Colonic mucosa (tissue), 4 donors: ENCODE measurements around the gene PCBP2. TPM values are rescaled to one million over a fixed set of nuclear protein-coding genes. Genes with fewer than 3 reads are reported as not detected.

Experiments
- DNase-seq: peaks from one replicate; pipeline ENCODE4 v3.0.0-alpha.2; 2020
- H3K27ac ChIP-seq: fragments of 200-600 bp; one replicate; pipeline ENCODE4 v1.8.0; 2021
- H3K27me3 ChIP-seq: fragments of 200-600 bp; one replicate; pipeline ENCODE4 v1.8.0; 2021
- H3K36me3 ChIP-seq: fragments of 200-600 bp; one replicate; pipeline ENCODE4 v1.8.0; 2021
- H3K4me1 ChIP-seq: fragments of 200-600 bp; one replicate; pipeline ENCODE4 v1.8.0; 2021; ENCODE audit warnings: mild to moderate bottlenecking
- H3K4me3 ChIP-seq: fragments of 200-600 bp; one replicate; pipeline ENCODE4 v1.8.0; 2021
- H3K9ac ChIP-seq, 2 donors: one replicate each; pipeline ENCODE4 v1.7.0; 2013; ENCODE audit warnings: control low read depth in 2 of 2, low read depth in 2 of 2, low read length in 2 of 2
- H3K9me3 ChIP-seq: fragments of 200-600 bp; one replicate; pipeline ENCODE4 v1.8.0; 2021
- CTCF ChIP-seq: fragments of 200-600 bp; IDR thresholded peaks from one replicate; pipeline ENCODE4 v1.8.0; 2022; ENCODE audit warnings: antibody characterized with exemption, mild to moderate bottlenecking
- intact Hi-C: fragments of 100-400 bp; cut with DNase I; formaldehyde crosslinking; loops from one replicate; pipeline ENCODE4 v1.14.1; 2022
- total RNA-seq, 2 donors: library from RNA; stranded (reverse); fragmentation: NEBNext Ultra II Directional in 1 of 2; extraction: Animal tissue kit (Norgen Biotek cat#: 25700) in 1 of 2; gene quantifications; one replicate each; pipeline ENCODE4 v1.2.1, GENCODE V29; 2021
- donor health status: healthy.
- donor health status: DM: no; HTN: no; CAD: no.
- donor health status: DM: no; HTN: no; CAD: no.

The PCBP2 gene
- total RNA-seq, 2 donors from 2014 or later = 579 to 596 TPM

- Histone ChIP-seq H3K27ac (peak overlapping the region; percentile 79), H3K27me3 (no peaks in the 10 kb centered on the region), H3K9me3 (no peaks in the 10 kb centered on the region), H3K4me3 (peak overlapping the region; percentile 58), H3K9ac (no peak overlapping the region), H3K4me1 (peaks cover 8% of the 10 kb centered on the region), H3K36me3 (no peaks in the 10 kb centered on the region)
- intact Hi-C loops = no loop called here
- DNase-seq = no peak
- TF ChIP-seq CTCF = no peak
Observed at GRCh38 chr12:53492188-53492587, 40.3 kb downstream of the PCBP2 start.

GRCh38 chr12:53492830-53493609 is 41.1 kb downstream of the PCBP2 start:
- H3K27me3 ChIP-seq = no peaks in the 10 kb centered on the region
- peak overlapping the region; percentile 58 for H3K4me3 ChIP-seq
- H3K9ac ChIP-seq = peak overlapping the region; percentile 82 to 83
- peaks cover 8% of the 10 kb centered on the region for H3K4me1 ChIP-seq
- DNase-seq = peak; percentile 94
- no peaks in the 10 kb centered on the region for H3K36me3 ChIP-seq
- H3K27ac ChIP-seq = peak overlapping the region; percentile 79
- intact Hi-C loops = no loop called here
- H3K9me3 ChIP-seq = no peaks in the 10 kb centered on the region
- no peak for TF ChIP-seq CTCF

- Histone ChIP-seq H3K9ac (peak overlapping the region; percentile 82 to 83), H3K4me3 (peak overlapping the region; percentile 58), H3K27ac (peak overlapping the region; percentile 79), H3K4me1 (peaks cover 8% of the 10 kb centered on the region), H3K9me3 (no peaks in the 10 kb centered on the region), H3K36me3 (no peaks in the 10 kb centered on the region), H3K27me3 (no peaks in the 10 kb centered on the region)
- intact Hi-C loops = no loop called here
- DNase-seq = no peak
- TF ChIP-seq CTCF = no peak
Observed at GRCh38 chr12:53493610-53494391, 41.9 kb downstream of the PCBP2 start.

GRCh38 chr12:53495903-53496751 is 44.2 kb downstream of the PCBP2 start:
- Histone ChIP-seq H3K36me3 (no peaks in the 10 kb centered on the region), H3K9me3 (no peaks in the 10 kb centered on the region), H3K27me3 (no peaks in the 10 kb centered on the region), H3K9ac (peak overlapping the region in 1 of 2 donors; percentile 58), H3K4me3 (no peak overlapping the region), H3K4me1 (peaks cover 8% of the 10 kb centered on the region), H3K27ac (peak overlapping the region; percentile 27)
- intact Hi-C loops = no loop called here
- DNase-seq = peak; percentile 75
- no peak for TF ChIP-seq CTCF

- Histone ChIP-seq H3K36me3 (no peaks in the 10 kb centered on the region), H3K27ac (no peak overlapping the region), H3K27me3 (no peaks in the 10 kb centered on the region), H3K9me3 (no peaks in the 10 kb centered on the region), H3K4me3 (no peak overlapping the region), H3K4me1 (peaks cover 10% of the 10 kb centered on the region), H3K9ac (no peak overlapping the region)
- intact Hi-C loops = no loop called here
- no peak for DNase-seq
- TF ChIP-seq CTCF = no peak
Observed at GRCh38 chr12:53496752-53497032, 44.8 kb downstream of the PCBP2 start.
